Naive thymus-derived CD4-positive, alpha-beta T cell (primary cell): ENCODE measurements around the gene KIF21A. TPM values are rescaled to one million over a fixed set of nuclear protein-coding genes. Genes with fewer than 3 reads are reported as not detected.
A peak's percentile ranks its signal among the peaks of the same experiment; 100 is the strongest.

Source experiments
- ATAC-seq: fragments of 150-1000 bp; cut with Tn5 transposase; 2 replicates; pipeline ENCODE4 v1.10.0; 2021; ENCODE audit warnings: mild to moderate bottlenecking, moderate library complexity
- CTCF ChIA-PET: fragments of 350-600 bp; sonication (Branson Sonifier 250); formaldehyde crosslinking; loops from one replicate; lab custom pipeline; 2021; ENCODE audit warnings: antibody characterized with exemption; lab: Charles Lee
- POLR2A ChIA-PET: fragments of 350-600 bp; sonication (Branson Sonifier 250); formaldehyde crosslinking; loops from one replicate; lab custom pipeline; 2021; ENCODE audit warnings: antibody characterized with exemption, inconsistent platforms; lab: Charles Lee
- DNase-seq, 9 donors: peaks; one replicate each; pipeline versions ENCODE4 v3.0.0 to v3.0.0-alpha.2; 2020 to 2022; ENCODE audit warnings: mixed read lengths in 1 of 9
- H3K27ac ChIP-seq: one replicate; pipeline ENCODE4 v1.7.0; 2013; ENCODE audit warnings: mild to moderate bottlenecking, low read depth, low read length, moderate library complexity
- H3K27me3 ChIP-seq, 2 donors: one replicate each; pipeline ENCODE4 v1.7.0; 2013; ENCODE audit warnings: low read length in 2 of 2, mild to moderate bottlenecking in 2 of 2, moderate library complexity in 2 of 2; ENCODE audit not compliant: control insufficient read depth in 2 of 2, insufficient read depth in 2 of 2
- H3K36me3 ChIP-seq, 3 experiments: 1 replicate in 2 of 3; 2 replicates in 1 of 3; pipeline ENCODE4 v1.7.0; 2013; ENCODE audit warnings: low read length in 3 of 3, mild to moderate bottlenecking in 3 of 3, moderate library complexity in 1 of 3; ENCODE audit not compliant: insufficient read depth in 3 of 3, control insufficient read depth in 2 of 3
- H3K4me1 ChIP-seq, 2 donors: one replicate each; pipeline ENCODE4 v1.7.0; 2013; ENCODE audit warnings: low read length in 2 of 2, mild to moderate bottlenecking in 2 of 2, moderate library complexity in 1 of 2; ENCODE audit not compliant: control insufficient read depth in 2 of 2, insufficient read depth in 2 of 2
- H3K4me3 ChIP-seq: 2 replicates; pipeline ENCODE4 v1.7.0; 2013; ENCODE audit warnings: mild to moderate bottlenecking, low read length
- H3K9me3 ChIP-seq, 3 experiments: 1 replicate in 2 of 3; 2 replicates in 1 of 3; pipeline ENCODE4 v1.7.0; 2013; ENCODE audit warnings: low read length in 3 of 3; ENCODE audit not compliant: control insufficient read depth in 2 of 3
- H3K27ac Mint-ChIP-seq, 9 donors: one replicate each; pipeline ENCODE4 v1.8.0; 2020 to 2022; ENCODE audit warnings: mixed read lengths in 9 of 9, mild to moderate bottlenecking in 8 of 9, moderate library complexity in 5 of 9, inconsistent platforms in 2 of 9
- H3K27me3 Mint-ChIP-seq, 5 donors: one replicate each; pipeline ENCODE4 v1.8.0; 2021 to 2022; ENCODE audit warnings: mixed read lengths in 5 of 5, mild to moderate bottlenecking in 1 of 5
- H3K36me3 Mint-ChIP-seq, 5 donors: one replicate each; pipeline ENCODE4 v1.8.0; 2020 to 2022; ENCODE audit warnings: mixed read lengths in 5 of 5, mild to moderate bottlenecking in 3 of 5, inconsistent platforms in 1 of 5
- H3K4me1 Mint-ChIP-seq, 7 donors: one replicate each; pipeline ENCODE4 v1.8.0; 2020 to 2022; ENCODE audit warnings: mixed read lengths in 7 of 7, mild to moderate bottlenecking in 3 of 7, inconsistent platforms in 1 of 7
- H3K4me3 Mint-ChIP-seq, 10 donors: one replicate each; pipeline ENCODE4 v1.8.0; 2020 to 2022; ENCODE audit warnings: mild to moderate bottlenecking in 10 of 10, mixed read lengths in 10 of 10, moderate library complexity in 6 of 10, inconsistent platforms in 2 of 10
- H3K9me3 Mint-ChIP-seq, 11 donors: one replicate each; pipeline ENCODE4 v1.8.0; 2020 to 2022; ENCODE audit warnings: mixed read lengths in 11 of 11, mild to moderate bottlenecking in 4 of 11, inconsistent platforms in 1 of 11, moderate library complexity in 1 of 11
- intact Hi-C, 2 donors: fragments of 100-400 bp; cut with micrococcal nuclease; formaldehyde crosslinking; loops; one replicate each; pipeline ENCODE4 v1.15.1; 2023
- polyA plus RNA-seq, 2 donors: library from polyadenylated mRNA; unstranded; fragments of 300-500 nt; fragmentation: Illumina TruSeq; gene quantifications; one replicate each; pipeline ENCODE4 v1.2.3, GENCODE V29; 2021
- total RNA-seq, 6 experiments: library from RNA in 5 of 6; stranded (reverse) in 5 of 6; gene quantifications; 1 replicate in 5 of 6; 2 replicates in 1 of 6; pipeline ENCODE4 v1.2.3 and lab custom pipeline; 2021 to 2026

The KIF21A gene
- total and polyA plus RNA-seq, 7 experiments from 2014 or later: 1.7 to 12.0 (median 6.9) TPM

- H3K4me1 Mint-ChIP-seq: peaks cover 0 to 4% (median 0%) of the 10 kb centered on the region in 7 donors
- H3K27me3 Mint-ChIP-seq: peaks cover 10 to 28% (median 17%) of the 10 kb centered on the region in 5 donors
- H3K27ac Mint-ChIP-seq: no peak overlapping the region
- no peaks in the 10 kb centered on the region for H3K9me3 Mint-ChIP-seq
- Histone ChIP-seq H3K9me3 (no peaks in the 10 kb centered on the region), H3K27ac (no peak overlapping the region), H3K36me3 (no peaks in the 10 kb centered on the region), H3K4me3 (no peak overlapping the region), H3K27me3 (no peaks in the 10 kb centered on the region), H3K4me1 (no peaks in the 10 kb centered on the region)
- peak in 5 of 9 donors; percentile 3 to 25 (median 13) for DNase-seq
- no peak overlapping the region for H3K4me3 Mint-ChIP-seq
- ChIA-PET CTCF (interaction anchor here (0.6 to 1.3 kb wide), 5 partner anchors 24 to 945 kb away, joined by 3 to 9 read pairs (median 3); no protein-coding TSS in a partner anchor), POLR2A (no interaction called here)
- no peaks in the 10 kb centered on the region for H3K36me3 Mint-ChIP-seq
- intact Hi-C loops: loop anchor here (1.0 to 2.0 kb wide), 3 partner anchors 944 to 1135 kb away; no protein-coding TSS in a partner anchor
- ATAC-seq: no peak
Observed at GRCh38 chr12:39272871-39273655, 169.9 kb downstream of the KIF21A start.

- no peak overlapping the region for H3K4me3 Mint-ChIP-seq
- no peaks in the 10 kb centered on the region for H3K36me3 ChIP-seq
- DNase-seq (no peak), ATAC-seq (no peak)
- H3K4me1 Mint-ChIP-seq: peaks cover 0 to 4% (median 0%) of the 10 kb centered on the region in 7 donors
- H3K9me3 Mint-ChIP-seq: peaks cover 0 to 2% (median 0%) of the 10 kb centered on the region in 11 donors
- intact Hi-C loops: no loop called here
- CTCF ChIA-PET: no interaction called here
- H3K27me3 Mint-ChIP-seq: peaks cover 6 to 20% (median 14%) of the 10 kb centered on the region in 5 donors
- no peaks in the 10 kb centered on the region for H3K4me1 ChIP-seq
- no peak overlapping the region for H3K4me3 ChIP-seq
- no peaks in the 10 kb centered on the region for H3K9me3 ChIP-seq
- POLR2A ChIA-PET: no interaction called here
- H3K27ac ChIP-seq: no peak overlapping the region
- H3K27me3 ChIP-seq: no peaks in the 10 kb centered on the region
- H3K27ac Mint-ChIP-seq: no peak overlapping the region
- H3K36me3 Mint-ChIP-seq: no peaks in the 10 kb centered on the region
Observed at GRCh38 chr12:39269492-39269891, 173.4 kb downstream of the KIF21A start.

- H3K36me3 Mint-ChIP-seq: no peaks in the 10 kb centered on the region
- H3K27me3 ChIP-seq: no peaks in the 10 kb centered on the region
- intact Hi-C loops: no loop called here
- ATAC-seq: no peak
- H3K9me3 Mint-ChIP-seq: peaks cover 0 to 5% (median 0%) of the 10 kb centered on the region in 11 donors
- no peak for DNase-seq
- H3K27ac ChIP-seq: no peak overlapping the region
- ChIA-PET POLR2A (no interaction called here), CTCF (no interaction called here)
- H3K36me3 ChIP-seq: no peaks in the 10 kb centered on the region
- H3K4me3 ChIP-seq: no peak overlapping the region
- no peaks in the 10 kb centered on the region for H3K9me3 ChIP-seq
- H3K27me3 Mint-ChIP-seq: peaks cover 0 to 10% (median 4%) of the 10 kb centered on the region in 5 donors
- no peak overlapping the region for H3K4me3 Mint-ChIP-seq
- no peak overlapping the region for H3K27ac Mint-ChIP-seq
- H3K4me1 ChIP-seq: no peaks in the 10 kb centered on the region
- H3K4me1 Mint-ChIP-seq: no peaks in the 10 kb centered on the region
Observed at GRCh38 chr12:39267886-39268285, 175.0 kb downstream of the KIF21A start.

GRCh38 chr12:39252628-39253027 is 190.3 kb downstream of the KIF21A start:
- peaks cover 0 to 3% (median 0%) of the 10 kb centered on the region in 3 experiments for H3K9me3 ChIP-seq
- POLR2A ChIA-PET: no interaction called here
- H3K27me3 ChIP-seq: no peaks in the 10 kb centered on the region
- no peak for ATAC-seq
- CTCF ChIA-PET: no interaction called here
- H3K27ac Mint-ChIP-seq: no peak overlapping the region
- no peaks in the 10 kb centered on the region for H3K36me3 Mint-ChIP-seq
- peaks cover 0 to 1% (median 0%) of the 10 kb centered on the region in 7 donors for H3K4me1 Mint-ChIP-seq
- no peak overlapping the region for H3K27ac ChIP-seq
- no peaks in the 10 kb centered on the region for H3K36me3 ChIP-seq
- H3K9me3 Mint-ChIP-seq: peaks cover 0 to 13% (median 2%) of the 10 kb centered on the region in 11 donors
- intact Hi-C loops: no loop called here
- peaks cover 0 to 23% (median 10%) of the 10 kb centered on the region in 5 donors for H3K27me3 Mint-ChIP-seq
- H3K4me3 ChIP-seq: no peak overlapping the region
- H3K4me1 ChIP-seq: no peaks in the 10 kb centered on the region
- DNase-seq: no peak
- no peak overlapping the region for H3K4me3 Mint-ChIP-seq

Other genes starting within 250 kb of the KIF21A start
- 10 to 100 TPM in 3 of 5 experiments, 1 to 10 TPM in 2; 7.7 to 32.9 (median 21.0) TPM for gene ABCD2, start 176.7 kb upstream of the KIF21A start, total RNA-seq
- gene ABCD2, start 176.7 kb upstream of the KIF21A start, polyA plus RNA-seq: 10 to 100 TPM in 1 of 2 donors, 1 to 10 TPM in 1; 7.1 to 10.7 TPM